ENCODE measurements around the gene MAFB.
"Not testable (repeated sequence)": the region's sequence is repeated elsewhere in the genome, so short reads cannot be mapped to it uniquely, and the experiment has no call there.

MAFB gene

DNA sequence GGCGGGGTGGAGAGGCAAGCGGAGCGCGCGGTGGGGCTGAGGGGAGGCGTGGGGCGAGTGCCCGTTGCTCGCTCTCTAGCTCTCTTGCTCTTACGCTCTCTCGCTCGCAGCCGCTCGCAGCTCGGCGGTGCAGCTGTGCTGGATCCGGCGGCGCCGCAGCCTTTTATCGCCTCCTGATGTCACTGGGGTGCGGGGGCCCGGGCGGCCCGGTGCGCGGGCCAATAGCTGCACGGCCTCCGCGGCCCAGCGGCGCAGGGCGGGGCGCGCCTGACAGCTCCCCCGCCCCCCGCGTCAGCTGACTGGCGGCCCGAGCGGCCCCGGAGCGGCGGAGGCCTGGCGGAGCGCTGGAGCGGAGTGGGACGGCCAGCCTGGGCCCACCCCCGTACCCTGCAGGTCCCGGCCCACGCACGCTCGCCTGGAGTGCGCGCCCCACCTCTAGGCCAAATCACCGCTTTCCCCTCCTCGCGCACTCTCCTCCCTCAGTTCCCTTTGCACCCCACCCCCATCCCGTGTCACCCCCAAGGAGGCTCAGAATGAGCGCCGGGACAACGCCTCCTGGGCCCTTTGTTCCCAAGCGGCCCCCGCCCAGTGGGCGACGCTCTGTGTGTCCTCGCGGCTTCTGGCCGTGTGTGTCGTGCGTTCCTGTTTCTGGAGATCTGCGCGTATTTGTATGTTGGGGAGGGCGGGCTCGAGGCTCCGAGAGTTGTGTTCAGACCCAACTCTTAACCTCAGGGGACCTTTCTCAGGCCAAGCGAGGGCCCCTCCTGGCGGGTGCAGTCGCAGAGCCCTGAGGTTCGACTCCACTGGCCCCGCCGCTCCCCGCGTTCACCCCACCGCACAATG, at the start of gene MAFB:
MAFB (minus strand) TSS at position 137 of the 843 bp plus-strand sequence. CDS start 386 bp downstream, outside the sequence.
- DNase-seq (ENCODE audit: extremely low read depth, low read depth) = no peak
- H3K4me3 ChIP-seq (replicated peaks; ENCODE audit: low read depth, low read length) = peak within 1 kb of the TSS; percentile 40
- TF ChIP-seq, protein P1, sequence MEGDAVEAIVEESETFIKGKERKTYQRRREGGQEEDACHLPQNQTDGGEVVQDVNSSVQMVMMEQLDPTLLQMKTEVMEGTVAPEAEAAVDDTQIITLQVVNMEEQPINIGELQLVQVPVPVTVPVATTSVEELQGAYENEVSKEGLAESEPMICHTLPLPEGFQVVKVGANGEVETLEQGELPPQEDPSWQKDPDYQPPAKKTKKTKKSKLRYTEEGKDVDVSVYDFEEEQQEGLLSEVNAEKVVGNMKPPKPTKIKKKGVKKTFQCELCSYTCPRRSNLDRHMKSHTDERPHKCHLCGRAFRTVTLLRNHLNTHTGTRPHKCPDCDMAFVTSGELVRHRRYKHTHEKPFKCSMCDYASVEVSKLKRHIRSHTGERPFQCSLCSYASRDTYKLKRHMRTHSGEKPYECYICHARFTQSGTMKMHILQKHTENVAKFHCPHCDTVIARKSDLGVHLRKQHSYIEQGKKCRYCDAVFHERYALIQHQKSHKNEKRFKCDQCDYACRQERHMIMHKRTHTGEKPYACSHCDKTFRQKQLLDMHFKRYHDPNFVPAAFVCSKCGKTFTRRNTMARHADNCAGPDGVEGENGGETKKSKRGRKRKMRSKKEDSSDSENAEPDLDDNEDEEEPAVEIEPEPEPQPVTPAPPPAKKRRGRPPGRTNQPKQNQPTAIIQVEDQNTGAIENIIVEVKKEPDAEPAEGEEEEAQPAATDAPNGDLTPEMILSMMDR (IDR thresholded peaks at IDR 0.05; ENCODE audit: low read depth, low read length, missing control alignments) = no peak

DNA sequence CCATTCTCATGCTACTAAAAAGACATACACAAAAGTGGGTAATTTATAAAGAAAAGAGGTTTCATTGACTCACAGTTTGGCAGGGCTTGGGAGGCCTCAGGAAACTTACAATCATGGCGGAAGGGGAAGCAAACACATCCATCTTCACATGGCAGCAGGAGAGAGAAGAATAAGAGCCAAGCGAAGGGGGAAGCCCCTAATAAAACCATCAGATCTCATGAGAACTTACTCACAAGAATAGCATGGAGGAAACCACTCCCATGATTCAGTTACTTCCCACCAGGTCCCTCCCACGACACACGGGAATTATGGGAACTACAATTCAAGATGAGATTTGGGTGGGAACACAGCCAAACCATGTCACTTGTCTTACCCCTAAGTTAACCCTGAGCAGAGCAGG, 47.4 kb upstream of the MAFB start:
- DNase-seq (ENCODE audit: extremely low read depth, low read depth); H3K4me3 ChIP-seq (replicated peaks; ENCODE audit: low read depth, low read length): not testable (repeated sequence)

DNA sequence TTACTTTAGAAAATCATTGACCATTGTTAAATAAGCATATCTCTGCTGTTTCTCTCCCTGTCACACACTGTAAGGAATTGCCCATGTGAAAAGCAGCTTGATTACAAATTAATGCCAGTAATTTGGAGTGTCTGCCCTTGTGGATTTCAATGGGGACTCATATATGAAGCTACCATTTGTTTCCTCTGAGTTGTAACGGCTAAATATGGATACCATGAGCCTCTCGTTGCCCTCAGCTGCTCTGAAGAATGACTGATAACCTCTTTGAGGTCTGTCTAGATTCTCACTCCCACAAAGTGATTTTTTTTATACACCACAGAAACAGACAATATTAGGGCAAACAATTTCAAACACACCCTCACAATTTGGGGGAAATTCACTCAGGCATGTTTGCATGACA, 40.0 kb upstream of the MAFB start:
- TF ChIP-seq, protein P1 (IDR thresholded peaks at IDR 0.05; ENCODE audit: low read depth, low read length, missing control alignments) = no peak
- no peak overlapping the region for H3K4me3 ChIP-seq (replicated peaks; ENCODE audit: low read depth, low read length)
- no peak for DNase-seq (ENCODE audit: extremely low read depth, low read depth)

DNA sequence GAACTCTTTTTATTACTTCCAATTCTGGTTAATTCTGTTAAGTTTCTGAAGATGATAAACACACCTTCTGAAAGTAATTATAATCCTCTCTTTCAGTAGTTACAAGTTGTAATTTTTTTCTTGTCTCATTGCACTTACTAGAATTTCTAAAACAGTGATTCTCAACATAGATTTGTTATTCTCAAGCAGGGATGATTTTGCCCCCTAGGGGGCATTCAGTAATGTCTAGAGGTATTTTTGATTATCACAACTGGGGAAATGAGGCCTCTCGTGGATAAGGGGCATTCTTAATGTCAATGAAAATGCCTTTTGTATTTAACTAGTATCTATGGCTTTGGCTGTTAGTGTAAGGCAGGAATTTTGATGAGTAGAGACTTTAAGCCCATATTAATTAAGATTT, 39.4 kb upstream of the MAFB start:
- DNase-seq (ENCODE audit: extremely low read depth, low read depth) = no peak
- TF ChIP-seq, protein P1 (IDR thresholded peaks at IDR 0.05; ENCODE audit: low read depth, low read length, missing control alignments) = no peak
- H3K4me3 ChIP-seq (replicated peaks; ENCODE audit: low read depth, low read length) = no peak overlapping the region

DNA sequence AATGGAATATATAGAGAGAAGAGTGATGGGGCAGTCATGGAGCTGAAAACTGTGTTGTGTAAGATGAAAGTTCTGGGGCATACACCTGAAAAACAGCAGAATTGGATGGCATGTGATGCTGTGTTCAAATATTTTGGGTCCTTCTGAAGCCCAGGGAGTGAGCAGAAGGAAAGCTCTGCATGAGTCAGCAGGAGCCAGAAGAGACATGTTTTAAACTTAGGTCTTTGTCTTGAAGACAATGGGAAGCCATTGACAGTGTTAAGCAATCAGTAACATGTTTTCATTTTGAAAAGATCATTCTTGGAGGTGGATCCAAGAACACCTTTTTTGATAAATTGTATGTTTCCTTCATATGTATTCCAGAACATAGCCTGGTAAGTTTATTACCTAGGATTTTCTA, 38.9 kb upstream of the MAFB start:
- TF ChIP-seq, protein P1 (IDR thresholded peaks at IDR 0.05; ENCODE audit: low read depth, low read length, missing control alignments) = no peak
- DNase-seq (ENCODE audit: extremely low read depth, low read depth) = no peak

DNA sequence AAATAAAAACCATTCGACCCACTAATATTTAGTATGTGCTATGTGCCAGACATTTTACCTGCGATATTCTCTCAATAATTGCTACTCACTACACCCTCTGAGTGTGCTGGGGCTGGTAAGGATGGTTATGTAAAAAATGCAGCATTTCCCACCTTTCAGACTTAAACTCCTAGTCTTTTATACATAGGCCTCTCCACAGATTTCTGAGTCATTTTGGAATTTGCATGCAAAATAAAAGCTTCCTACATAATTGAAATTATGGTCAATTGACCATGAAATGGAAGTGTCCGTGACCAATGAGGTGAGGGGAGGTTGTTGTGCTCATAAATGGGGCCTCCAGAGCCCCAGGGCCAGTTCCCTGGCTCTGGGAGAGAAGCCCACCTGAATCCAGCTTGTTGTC, 37.7 kb upstream of the MAFB start:
- DNase-seq (ENCODE audit: extremely low read depth, low read depth) = no peak
- no peak overlapping the region for H3K4me3 ChIP-seq (replicated peaks; ENCODE audit: low read depth, low read length)
- TF ChIP-seq, protein P1 (IDR thresholded peaks at IDR 0.05; ENCODE audit: low read depth, low read length, missing control alignments) = no peak

More for the DNA sequence above, 38.9 kb upstream of the MAFB start:
- H3K4me3 ChIP-seq (replicated peaks; ENCODE audit: low read depth, low read length) = no peak overlapping the region

DNA sequence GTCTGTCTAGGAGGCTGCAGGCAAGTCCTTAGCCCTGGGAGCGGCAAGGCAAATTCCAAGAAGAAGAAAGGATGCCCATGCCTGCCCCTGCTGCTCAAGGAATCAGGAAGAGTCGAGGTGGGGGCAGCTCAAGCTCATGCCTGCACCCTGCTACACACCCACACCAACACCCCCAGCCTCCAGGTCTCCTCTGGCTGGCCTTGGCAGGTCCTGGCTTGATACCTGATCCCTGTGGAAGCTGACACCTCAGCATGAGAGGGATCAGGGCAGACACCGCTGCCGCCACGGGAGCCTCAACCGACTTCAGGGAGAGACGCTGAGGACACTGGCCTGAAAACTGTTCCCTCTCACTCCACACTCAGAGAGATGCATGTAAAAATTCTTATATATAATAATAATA, 35.5 kb upstream of the MAFB start:
- no peak overlapping the region for H3K4me3 ChIP-seq (replicated peaks; ENCODE audit: low read depth, low read length)
- no peak for DNase-seq (ENCODE audit: extremely low read depth, low read depth)
- TF ChIP-seq, protein P1 (IDR thresholded peaks at IDR 0.05; ENCODE audit: low read depth, low read length, missing control alignments) = no peak

All from HFF-Myc (cell line).